A549 treated with GW870086 at 1 μM for 4 hours (cell line): ENCODE results near the gene MIS18A. TPM values are rescaled to one million over a fixed set of nuclear protein-coding genes. Genes with fewer than 3 reads are reported as not detected.

Source experiments
- total RNA-seq: library from RNA; stranded (reverse); fragments of 200-300 nt; extraction: Qiagen RNA extraction; gene quantifications from 5 replicates; pipeline ENCODE4 v1.2.3, GENCODE V29; 2022; ENCODE audit warnings: low read depth

The MIS18A gene, protein sequence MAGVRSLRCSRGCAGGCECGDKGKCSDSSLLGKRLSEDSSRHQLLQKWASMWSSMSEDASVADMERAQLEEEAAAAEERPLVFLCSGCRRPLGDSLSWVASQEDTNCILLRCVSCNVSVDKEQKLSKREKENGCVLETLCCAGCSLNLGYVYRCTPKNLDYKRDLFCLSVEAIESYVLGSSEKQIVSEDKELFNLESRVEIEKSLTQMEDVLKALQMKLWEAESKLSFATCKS
- total RNA-seq: 14.2 to 16.6 TPM (median 14.8 TPM) in 5 replicates

DNA sequence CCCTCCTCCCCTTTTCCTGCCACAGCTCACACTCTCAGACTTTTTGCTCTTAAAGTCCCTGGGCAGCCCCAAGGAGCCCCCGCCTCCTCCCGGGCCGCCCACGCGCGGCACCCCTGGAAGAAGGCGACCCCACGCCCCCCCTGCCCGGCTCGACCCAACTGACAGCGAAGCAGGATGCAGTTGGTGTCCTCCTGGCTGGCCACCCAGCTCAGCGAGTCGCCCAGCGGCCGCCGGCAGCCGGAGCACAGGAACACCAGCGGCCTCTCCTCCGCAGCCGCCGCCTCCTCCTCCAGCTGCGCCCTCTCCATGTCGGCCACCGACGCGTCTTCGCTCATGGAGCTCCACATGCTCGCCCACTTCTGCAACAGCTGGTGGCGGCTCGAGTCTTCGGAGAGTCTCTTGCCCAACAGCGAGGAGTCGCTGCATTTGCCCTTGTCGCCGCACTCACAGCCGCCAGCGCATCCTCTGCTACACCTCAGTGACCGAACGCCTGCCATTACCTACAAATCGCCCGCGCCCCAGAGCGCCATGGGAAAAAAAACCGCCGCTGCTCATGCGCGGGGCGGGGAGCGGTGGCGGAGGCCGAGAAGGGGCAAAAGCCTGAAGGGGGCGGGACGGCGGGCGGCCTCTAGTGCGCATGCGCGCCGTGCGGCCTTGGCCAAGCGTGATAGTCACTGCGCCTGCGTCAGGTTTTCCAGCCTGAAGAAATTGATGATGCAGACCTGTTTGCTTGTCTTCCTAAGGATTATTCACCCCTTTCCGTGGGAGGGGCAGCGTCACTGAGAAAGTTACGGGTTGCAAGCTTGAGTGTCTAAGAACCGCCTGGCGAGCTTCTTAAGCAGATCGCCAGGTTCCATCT is at the start of gene MIS18A:
Gene MIS18A (minus strand): TSS at position 532 of the 859 bp plus-strand sequence. CDS start 35 bp downstream, at position 497.

DNA sequence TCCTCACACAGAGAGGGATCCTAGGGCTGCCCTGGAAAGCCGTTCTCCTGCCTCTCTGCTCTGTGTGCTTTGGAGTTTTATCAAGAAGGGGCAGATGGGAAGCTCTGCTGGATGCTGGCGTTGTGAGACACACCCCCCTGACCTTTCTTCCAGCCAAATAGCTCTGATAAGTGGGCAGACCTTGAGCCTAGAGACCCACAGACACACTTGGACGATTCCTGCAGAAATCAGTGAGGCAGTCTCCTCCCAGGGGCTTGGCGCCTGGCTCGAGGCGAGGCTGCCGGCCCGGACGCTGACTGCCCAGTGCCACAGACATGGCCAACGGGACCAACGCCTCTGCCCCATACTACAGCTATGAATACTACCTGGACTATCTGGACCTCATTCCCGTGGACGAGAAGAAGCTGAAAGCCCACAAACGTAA is 19.8 kb upstream of the MIS18A start, which contains the start of gene MRAP:
Gene MRAP (plus strand): TSS at position 198 of the 424 bp plus-strand sequence. CDS start 117 bp downstream, at position 315.

Other genes starting within 250 kb of the MIS18A start
- gene MRAP, start 19.8 kb upstream of the MIS18A start, total RNA-seq: not detected in 5 replicates
- 10.9 to 13.4 TPM (median 13.1 TPM) in 5 replicates for gene URB1, start 114.0 kb upstream of the MIS18A start, total RNA-seq
- gene EVA1C, start 133.7 kb upstream of the MIS18A start, total RNA-seq: 48.6 to 58.1 TPM (median 49.3 TPM) in 5 replicates